ENCODE data around the gene SULT1E1.

The SULT1E1 gene

GRCh38 chr4:69818060-69818639, 41.8 kb downstream of the SULT1E1 start:
- no peak for DNase-seq
- no peak for TF ChIP-seq CTCF (IDR thresholded peaks at IDR 0.05)
- H3K27ac Mint-ChIP-seq = no peak overlapping the region
- no peak overlapping the region for H3K4me3 Mint-ChIP-seq
- H3K4me1 Mint-ChIP-seq = no peaks in the 10 kb centered on the region
- no peaks in the 10 kb centered on the region for H3K27me3 Mint-ChIP-seq (ENCODE audit: low read depth, poor library complexity)
- no peaks in the 10 kb centered on the region for H3K9me3 Mint-ChIP-seq
- H3K36me3 Mint-ChIP-seq (ENCODE audit: low read depth) = no peaks in the 10 kb centered on the region

GRCh38 chr4:69816236-69816635, 43.7 kb downstream of the SULT1E1 start:
- Mint-ChIP-seq H3K27me3 (ENCODE audit: low read depth, poor library complexity) (no peaks in the 10 kb centered on the region), H3K4me3 (no peak overlapping the region), H3K36me3 (ENCODE audit: low read depth) (no peaks in the 10 kb centered on the region), H3K27ac (no peak overlapping the region), H3K9me3 (no peaks in the 10 kb centered on the region), H3K4me1 (no peaks in the 10 kb centered on the region)
- no peak for DNase-seq
- TF ChIP-seq CTCF (IDR thresholded peaks at IDR 0.05) = no peak

- Mint-ChIP-seq H3K9me3 (no peaks in the 10 kb centered on the region), H3K4me1 (no peaks in the 10 kb centered on the region), H3K4me3 (no peak overlapping the region), H3K36me3 (ENCODE audit: low read depth) (no peaks in the 10 kb centered on the region), H3K27me3 (ENCODE audit: low read depth, poor library complexity) (no peaks in the 10 kb centered on the region), H3K27ac (no peak overlapping the region)
- no peak for DNase-seq
- TF ChIP-seq CTCF (IDR thresholded peaks at IDR 0.05) = no peak
Measured at GRCh38 chr4:69813628-69814027, 46.3 kb downstream of the SULT1E1 start.

- H3K27me3 Mint-ChIP-seq (ENCODE audit: low read depth, poor library complexity) = no peaks in the 10 kb centered on the region
- no peak overlapping the region for H3K4me3 Mint-ChIP-seq
- no peaks in the 10 kb centered on the region for H3K36me3 Mint-ChIP-seq (ENCODE audit: low read depth)
- no peaks in the 10 kb centered on the region for H3K4me1 Mint-ChIP-seq
- DNase-seq = no peak
- H3K27ac Mint-ChIP-seq = no peak overlapping the region
- TF ChIP-seq CTCF (IDR thresholded peaks at IDR 0.05) = no peak
- no peaks in the 10 kb centered on the region for H3K9me3 Mint-ChIP-seq
Measured at GRCh38 chr4:69811166-69811565, 48.8 kb downstream of the SULT1E1 start.

- Mint-ChIP-seq H3K9me3 (no peaks in the 10 kb centered on the region), H3K4me1 (no peaks in the 10 kb centered on the region), H3K27me3 (ENCODE audit: low read depth, poor library complexity) (no peaks in the 10 kb centered on the region), H3K4me3 (no peak overlapping the region), H3K27ac (no peak overlapping the region), H3K36me3 (ENCODE audit: low read depth) (no peaks in the 10 kb centered on the region)
- no peak for TF ChIP-seq CTCF (IDR thresholded peaks at IDR 0.05)
- no peak for DNase-seq
Measured at GRCh38 chr4:69800599-69800998, 59.3 kb downstream of the SULT1E1 start.

GRCh38 chr4:69799337-69799736, 60.6 kb downstream of the SULT1E1 start:
- no peaks in the 10 kb centered on the region for H3K9me3 Mint-ChIP-seq
- H3K36me3 Mint-ChIP-seq (ENCODE audit: low read depth) = no peaks in the 10 kb centered on the region
- no peak overlapping the region for H3K27ac Mint-ChIP-seq
- no peaks in the 10 kb centered on the region for H3K4me1 Mint-ChIP-seq
- TF ChIP-seq CTCF (IDR thresholded peaks at IDR 0.05) = no peak
- no peak for DNase-seq
- H3K27me3 Mint-ChIP-seq (ENCODE audit: low read depth, poor library complexity) = no peaks in the 10 kb centered on the region
- no peak overlapping the region for H3K4me3 Mint-ChIP-seq

Data from nephron progenitor cell (in vitro differentiated cells).